IMR-90 (cell line): ENCODE results near the gene SLC44A2. TPM values are rescaled to one million over a fixed set of nuclear protein-coding genes. Genes with fewer than 3 reads are reported as not detected.

Source experiments
- ATAC-seq: fragments of 200-7000 bp; cut with Tn5 transposase; 2 replicates; pipeline ENCODE4 v1.9.1; 2020; ENCODE audit warnings: low read depth, mild to moderate bottlenecking, moderate library complexity
- BruUV-seq: library from RNA; stranded (reverse); fragments of 400-500 nt; replicated peaks from 2 replicates; lab custom pipeline; 2021; lab: Mats Ljungman, UMichigan
- CTCF ChIA-PET: fragments of 300-600 bp; formaldehyde crosslinking; extraction: SDS; loops from one replicate; lab custom pipeline; 2021; ENCODE audit warnings: antibody characterized with exemption; lab: Yijun Ruan, JAX
- POLR2A ChIA-PET: fragments of 300-600 bp; sonication (Branson Sonifier 250); formaldehyde crosslinking; loops from one replicate; lab custom pipeline; 2022; ENCODE audit warnings: antibody characterized with exemption; ENCODE audit not compliant: unreplicated experiment; lab: Charles Lee
- DNase-seq: peaks from one replicate; pipeline ENCODE4 v3.0.0; 2013
- H2AFZ ChIP-seq: replicated peaks from 2 replicates; pipeline ENCODE3; 2013; ENCODE audit warnings: low read length, mild to moderate bottlenecking; ENCODE audit not compliant: poor library complexity
- H2AK5ac ChIP-seq: 2 replicates; pipeline ENCODE4 v1.6.1; 2013; ENCODE audit warnings: low read depth, low read length, inconsistent platforms
- H2AK9ac ChIP-seq: replicated peaks from 2 replicates; pipeline ENCODE3; 2013; ENCODE audit warnings: mild to moderate bottlenecking, low read depth, low read length, moderate library complexity; ENCODE audit not compliant: poor library complexity
- H2BK120ac ChIP-seq: 2 replicates; pipeline ENCODE4 v1.6.1; 2013; ENCODE audit warnings: low read depth, low read length, inconsistent platforms
- H2BK15ac ChIP-seq: 3 replicates; pipeline ENCODE4 v1.6.1; 2013; ENCODE audit warnings: low read depth, low read length, inconsistent platforms
- H2BK20ac ChIP-seq: 2 replicates; pipeline ENCODE4 v1.6.1; 2013; ENCODE audit warnings: low read depth, mild to moderate bottlenecking, inconsistent platforms, low read length, moderate library complexity
- H2BK5ac ChIP-seq: 2 replicates; pipeline ENCODE4 v1.6.1; 2013; ENCODE audit warnings: mild to moderate bottlenecking, low read depth, low read length, inconsistent platforms; ENCODE audit not compliant: poor library complexity, severe bottlenecking
- H3K14ac ChIP-seq: replicated peaks from 2 replicates; pipeline ENCODE4 v1.6.1; 2013; ENCODE audit warnings: low read depth, low read length, inconsistent platforms
- H3K18ac ChIP-seq: 2 replicates; pipeline ENCODE4 v1.6.1; 2013; ENCODE audit warnings: low read depth, low read length, control low read depth
- H3K23ac ChIP-seq: 2 replicates; pipeline ENCODE4 v1.6.1; 2013; ENCODE audit warnings: low read depth, low read length, inconsistent platforms
- H3K27ac ChIP-seq: 2 replicates; pipeline ENCODE4 v1.5.1; 2013; ENCODE audit warnings: mild to moderate bottlenecking, control low read depth, low read length; ENCODE audit not compliant: insufficient read depth
- H3K27me3 ChIP-seq: 2 replicates; pipeline ENCODE4 v1.6.1; 2013; ENCODE audit warnings: low read length; ENCODE audit not compliant: control insufficient read depth, insufficient read depth
- H3K36me3 ChIP-seq: 2 replicates; pipeline ENCODE4 v1.6.1; 2013; ENCODE audit warnings: low read length, mixed read lengths; ENCODE audit not compliant: control insufficient read depth, insufficient read depth
- H3K4ac ChIP-seq: 2 replicates; pipeline ENCODE4 v1.6.1; 2013; ENCODE audit warnings: low read depth, low read length, inconsistent platforms
- H3K4me1 ChIP-seq: 2 replicates; pipeline ENCODE4 v1.6.1; 2013; ENCODE audit warnings: low read length, mixed read lengths; ENCODE audit not compliant: control insufficient read depth, insufficient read depth
- H3K4me2 ChIP-seq: 2 replicates; pipeline ENCODE4 v1.6.1; 2013; ENCODE audit warnings: low read depth, mild to moderate bottlenecking, control low read depth, low read length, moderate library complexity
- H3K4me3 ChIP-seq: 2 replicates; pipeline ENCODE4 v1.5.1; 2013; ENCODE audit warnings: low read depth, mild to moderate bottlenecking, control low read depth, low read length, moderate library complexity; ENCODE audit not compliant: insufficient read depth
- H3K56ac ChIP-seq: 2 replicates; pipeline ENCODE4 v1.6.1; 2013; ENCODE audit warnings: low read length, inconsistent platforms; ENCODE audit not compliant: insufficient read depth; ENCODE audit errors: extremely low read depth
- H3K79me1 ChIP-seq, 2 experiments: 2 replicates each; pipeline ENCODE4 v1.6.1; 2013; ENCODE audit warnings: low read length in 2 of 2, inconsistent platforms in 1 of 2, low read depth in 1 of 2
- H3K9ac ChIP-seq: 2 replicates; pipeline ENCODE4 v1.6.1; 2013; ENCODE audit warnings: low read depth, low read length, control low read depth
- H3K9me1 ChIP-seq: 2 replicates; pipeline ENCODE4 v1.6.1; 2013; ENCODE audit warnings: low read length, inconsistent platforms; ENCODE audit not compliant: insufficient read depth
- H3K9me3 ChIP-seq: 2 replicates; pipeline ENCODE4 v1.6.1; 2013; ENCODE audit warnings: low read length; ENCODE audit not compliant: control insufficient read depth, insufficient read depth
- H4K20me1 ChIP-seq: 2 replicates; pipeline ENCODE4 v1.6.1; 2013; ENCODE audit warnings: low read length, inconsistent platforms; ENCODE audit not compliant: insufficient read depth
- H4K5ac ChIP-seq: 2 replicates; pipeline ENCODE4 v1.6.1; 2013; ENCODE audit warnings: mild to moderate bottlenecking, low read depth, low read length, control low read depth
- H4K8ac ChIP-seq, 2 experiments: 2 replicates each; pipeline ENCODE4 v1.6.1; 2013; ENCODE audit warnings: low read depth in 2 of 2, low read length in 2 of 2, control low read depth in 1 of 2, inconsistent platforms in 1 of 2
- H4K91ac ChIP-seq: 2 replicates; pipeline ENCODE4 v1.6.1; 2013; ENCODE audit warnings: low read depth, low read length, inconsistent platforms; ENCODE audit not compliant: insufficient read depth
- BHLHE40 ChIP-seq: fragments of 150-350 bp; IDR thresholded peaks from 2 replicates; pipeline ENCODE4 v1.6.1; 2016; ENCODE audit warnings: mild to moderate bottlenecking, low read depth, low read length
- CEBPB ChIP-seq: IDR thresholded peaks from 2 replicates; pipeline ENCODE4 v1.6.1; 2012; ENCODE audit warnings: low read depth, low read length, improper control_type of control experiment
- ELK1 ChIP-seq: fragments of 150-350 bp; IDR thresholded peaks from 2 replicates; pipeline ENCODE4 v1.6.1; 2016; ENCODE audit warnings: low read depth, mild to moderate bottlenecking, low read length, moderate library complexity, borderline replicate concordance
- FOS ChIP-seq: fragments of 150-350 bp; IDR thresholded peaks from 2 replicates; pipeline ENCODE4 v1.6.1; 2016; ENCODE audit warnings: low read depth, low read length
- MAFK ChIP-seq: IDR thresholded peaks from 2 replicates; pipeline ENCODE4 v1.6.1; 2012; ENCODE audit warnings: low read depth, low read length, improper control_type of control experiment
- MXI1 ChIP-seq: IDR thresholded peaks from 2 replicates; pipeline ENCODE4 v1.6.1; 2012; ENCODE audit warnings: low read depth, mild to moderate bottlenecking, low read length, moderate library complexity, borderline replicate concordance
- NFE2L2 ChIP-seq: fragments of 150-350 bp; IDR thresholded peaks from 2 replicates; pipeline ENCODE4 v1.6.1; 2016; ENCODE audit warnings: low read depth, mild to moderate bottlenecking, low read length
- POLR2A ChIP-seq: IDR thresholded peaks from 2 replicates; pipeline ENCODE4 v1.6.1; 2012; ENCODE audit warnings: mild to moderate bottlenecking, low read depth, low read length
- RAD21 ChIP-seq: IDR thresholded peaks from 2 replicates; pipeline ENCODE4 v1.6.1; 2012; ENCODE audit warnings: low read length, improper control_type of control experiment
- RCOR1 ChIP-seq: IDR thresholded peaks from 2 replicates; pipeline ENCODE4 v1.6.1; 2012; ENCODE audit warnings: mild to moderate bottlenecking, low read length, improper control_type of control experiment; ENCODE audit not compliant: insufficient replicate concordance
- RFX5 ChIP-seq: IDR thresholded peaks from 2 replicates; pipeline ENCODE4 v1.8.0; 2012; ENCODE audit warnings: low read depth, mild to moderate bottlenecking, low read length, moderate library complexity
- SMC3 ChIP-seq: fragments of 150-350 bp; IDR thresholded peaks from 2 replicates; pipeline ENCODE4 v1.6.1; 2016; ENCODE audit warnings: low read depth, mild to moderate bottlenecking, antibody characterized with exemption, low read length, moderate library complexity
- WGBS, 2 experiments: methylation state at CpG; one replicate each; pipeline versions ENCODE4 v1.1.5 to v1.1.7; 2013; ENCODE audit warnings: missing lambda C conversion rate in 2 of 2; ENCODE audit not compliant: insufficient read length in 1 of 2; ENCODE audit errors: extremely low coverage in 2 of 2; 5-methylcytosine and 5-hydroxymethylcytosine counted together
- dilution Hi-C: fragments of 300-500 bp; cut with HindIII; formaldehyde crosslinking; loops from one replicate; pipeline ENCODE4 v1.14.3; 2018; ENCODE audit warnings: low sequenced_read_pairs; ENCODE audit not compliant: unreplicated experiment
- in situ Hi-C: fragments of 300-500 bp; cut with MboI; formaldehyde crosslinking; loops from 3 replicates; pipeline ENCODE4 v1.14.3; 2019; ENCODE audit warnings: low sequenced_read_pairs, inconsistent platforms, mixed read lengths
- intact Hi-C: fragments of 100-400 bp; cut with micrococcal nuclease; formaldehyde crosslinking; loops from 2 replicates; pipeline ENCODE4 v1.10.0; 2022
- polyA plus RNA-seq, 3 experiments: library from polyadenylated mRNA; depleted of rRNA; stranded (reverse); fragments of >200 nt; gene quantifications; 2 replicates each; pipeline ENCODE4 v1.2.3, GENCODE V29; 2012; ENCODE audit warnings: low replicate concordance in 1 of 3
- total RNA-seq: library from RNA; depleted of rRNA; stranded (reverse); fragments of >200 nt; gene quantifications from 2 replicates; pipeline ENCODE4 v1.2.3, GENCODE V29; 2012

Gene SLC44A2
- total and polyA plus RNA-seq, 2 of the 4 experiments (the other 2 are of a cell fraction), result 28.5 to 62.9 TPM

- Histone ChIP-seq H3K4me1 (peaks cover 1% of the 10 kb centered on the region; the same call in 1 of the 2 replicates), H4K20me1 (no peaks in the 10 kb centered on the region; the same call in 1 of the 2 replicates), H3K4ac (no peak overlapping the region), H2BK120ac (no peak overlapping the region), H3K18ac (no peak overlapping the region), H2AK5ac (no peak overlapping the region), H3K14ac (no peak overlapping the region), H2BK20ac (no peak overlapping the region), H3K9me3 (no peaks in the 10 kb centered on the region), H3K27ac (no peak overlapping the region), H2BK15ac (no peak overlapping the region), H2AK9ac (no peak overlapping the region), H3K79me1 (no peaks in the 10 kb centered on the region), H3K9me1 (no peaks in the 10 kb centered on the region), H3K9ac (no peak overlapping the region), H4K91ac (no peak overlapping the region), H3K4me3 (no peak overlapping the region), H4K5ac (no peak overlapping the region), H3K36me3 (no peaks in the 10 kb centered on the region), H2BK5ac (no peak overlapping the region), H3K27me3 (no peaks in the 10 kb centered on the region), H3K56ac (no peak overlapping the region), H3K23ac (no peak overlapping the region), H2AFZ (no peak overlapping the region), H4K8ac (no peak overlapping the region), H3K4me2 (no peak overlapping the region)
- WGBS, 2 experiments, result no CpG with 5 or more reads among the region's 6 CpGs
- no peak for TF ChIP-seq ELK1
- no peak for TF ChIP-seq RCOR1
- no peak for TF ChIP-seq POLR2A
- no peak for TF ChIP-seq MAFK
- no peak for TF ChIP-seq BHLHE40
- no peak for TF ChIP-seq CEBPB
- TF ChIP-seq FOS, result no peak
- no peak for TF ChIP-seq RAD21
- no peak for TF ChIP-seq SMC3
- no peak for TF ChIP-seq RFX5
- TF ChIP-seq MXI1, result no peak
- TF ChIP-seq NFE2L2, result no peak
- POLR2A ChIA-PET, result no interaction called here
- CTCF ChIA-PET, result no interaction called here
- in situ Hi-C loops, result no loop called here
- intact Hi-C loops, result no loop called here
- dilution Hi-C loops, result no loop called here
- ATAC-seq (no peak), DNase-seq (no peak)
- BruUV-seq, result no TSS peak
These were observed 47.4 kb upstream of the SLC44A2 start for GRCh38 chr19:10577951-10578350.
